ENCODE measurements around the gene UBAP1L. TPM values are rescaled to one million over a fixed set of nuclear protein-coding genes. Genes with fewer than 3 reads are reported as not detected.
"Not testable (repeated sequence)": the region's sequence is repeated elsewhere in the genome, so short reads cannot be mapped to it uniquely, and the experiment has no call there.

UBAP1L gene
- total RNA-seq, 1 donor from 2014 or later = 2.3 TPM

DNA sequence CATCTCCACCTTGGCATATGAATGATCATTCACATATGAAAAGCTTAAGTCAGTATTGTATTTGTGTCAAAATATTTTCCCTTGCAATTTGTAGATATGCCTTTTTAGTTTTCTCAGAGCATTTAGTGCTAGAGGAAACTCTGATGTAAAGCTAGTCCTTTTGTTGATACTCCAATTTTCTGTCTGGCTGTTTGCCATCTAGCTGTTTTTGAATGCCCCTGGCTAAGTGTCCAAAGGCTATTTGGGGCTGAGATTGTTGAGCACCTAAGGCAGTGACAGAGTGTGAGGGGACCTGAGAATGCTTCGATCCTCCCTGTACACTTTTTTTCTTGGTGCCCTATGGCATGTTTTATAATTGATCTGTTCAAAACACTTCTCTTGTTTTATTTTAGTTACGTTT lies 66.8 kb downstream of the UBAP1L start:
- DNase-seq (ENCODE audit: low spot score) = no peak
- Mint-ChIP-seq H3K36me3 (ENCODE audit: low read depth) (no peaks in the 10 kb centered on the region), H3K9me3 (ENCODE audit: low read depth) (no peaks in the 10 kb centered on the region), H3K4me1 (ENCODE audit: low read depth) (peaks cover 14% of the 10 kb centered on the region), H3K27ac (ENCODE audit: unreplicated experiment) (no peak overlapping the region), H3K4me3 (ENCODE audit: unreplicated experiment) (no peak overlapping the region), H3K27me3 (ENCODE audit: low read depth) (peaks cover 2% of the 10 kb centered on the region)
- TF ChIP-seq, protein P1, sequence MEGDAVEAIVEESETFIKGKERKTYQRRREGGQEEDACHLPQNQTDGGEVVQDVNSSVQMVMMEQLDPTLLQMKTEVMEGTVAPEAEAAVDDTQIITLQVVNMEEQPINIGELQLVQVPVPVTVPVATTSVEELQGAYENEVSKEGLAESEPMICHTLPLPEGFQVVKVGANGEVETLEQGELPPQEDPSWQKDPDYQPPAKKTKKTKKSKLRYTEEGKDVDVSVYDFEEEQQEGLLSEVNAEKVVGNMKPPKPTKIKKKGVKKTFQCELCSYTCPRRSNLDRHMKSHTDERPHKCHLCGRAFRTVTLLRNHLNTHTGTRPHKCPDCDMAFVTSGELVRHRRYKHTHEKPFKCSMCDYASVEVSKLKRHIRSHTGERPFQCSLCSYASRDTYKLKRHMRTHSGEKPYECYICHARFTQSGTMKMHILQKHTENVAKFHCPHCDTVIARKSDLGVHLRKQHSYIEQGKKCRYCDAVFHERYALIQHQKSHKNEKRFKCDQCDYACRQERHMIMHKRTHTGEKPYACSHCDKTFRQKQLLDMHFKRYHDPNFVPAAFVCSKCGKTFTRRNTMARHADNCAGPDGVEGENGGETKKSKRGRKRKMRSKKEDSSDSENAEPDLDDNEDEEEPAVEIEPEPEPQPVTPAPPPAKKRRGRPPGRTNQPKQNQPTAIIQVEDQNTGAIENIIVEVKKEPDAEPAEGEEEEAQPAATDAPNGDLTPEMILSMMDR (IDR thresholded peaks at IDR 0.05) = no peak

DNA sequence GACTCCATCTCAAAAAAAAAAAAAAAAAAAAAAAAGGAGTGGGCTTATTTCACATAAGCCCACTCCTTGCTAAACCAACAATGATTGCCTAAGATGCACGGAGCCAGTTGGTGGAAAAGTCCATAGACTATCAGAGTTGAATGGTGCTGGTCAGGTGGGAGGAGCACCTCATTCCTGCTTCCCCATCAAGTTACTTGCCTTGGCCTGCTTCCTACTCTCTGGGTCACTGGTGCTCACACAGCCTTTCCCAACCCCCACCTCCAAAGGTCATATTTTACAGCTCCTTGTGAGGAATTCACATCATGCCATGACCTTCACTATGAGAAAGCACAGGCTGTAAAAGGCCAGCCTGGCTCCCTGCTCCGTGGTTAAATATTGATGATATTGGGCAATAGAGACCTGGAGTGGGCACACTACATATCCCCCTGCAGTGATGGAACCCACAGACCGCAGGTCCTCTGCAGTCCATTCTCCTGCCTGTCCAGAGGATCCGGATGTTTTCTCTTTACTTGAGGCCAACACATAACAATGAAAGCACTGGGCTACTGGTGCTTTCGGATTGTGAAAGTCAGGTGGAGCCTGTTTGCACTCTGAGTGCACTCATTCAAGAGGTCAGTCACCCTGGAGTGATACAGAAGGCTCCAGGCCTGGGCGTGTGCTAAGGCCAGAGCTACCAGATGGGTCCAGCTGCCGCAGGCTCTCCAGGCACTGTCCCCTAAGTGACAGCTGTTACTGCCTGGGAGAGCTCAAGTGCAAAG lies 70.1 kb downstream of the UBAP1L start, which contains the start of gene SLC51B:
Gene SLC51B, plus strand, starts transcription at position 664 of the 758 bp plus-strand sequence. CDS start 4,618 bp downstream, outside the sequence.
- H3K36me3 Mint-ChIP-seq (ENCODE audit: low read depth) = no peaks in the 10 kb centered on the region
- no peak for DNase-seq (ENCODE audit: low spot score)
- TF ChIP-seq, protein P1 (IDR thresholded peaks at IDR 0.05) = no peak
- no peak within 1 kb of the TSS for H3K4me3 Mint-ChIP-seq (ENCODE audit: unreplicated experiment)
- H3K4me1 Mint-ChIP-seq (ENCODE audit: low read depth) = peaks cover 9% of the 10 kb centered on the region
- no peaks in the 10 kb centered on the region for H3K9me3 Mint-ChIP-seq (ENCODE audit: low read depth)
- no peak within 1 kb of the TSS for H3K27ac Mint-ChIP-seq (ENCODE audit: unreplicated experiment)
- H3K27me3 Mint-ChIP-seq (ENCODE audit: low read depth) = no peaks in the 10 kb centered on the region

DNA sequence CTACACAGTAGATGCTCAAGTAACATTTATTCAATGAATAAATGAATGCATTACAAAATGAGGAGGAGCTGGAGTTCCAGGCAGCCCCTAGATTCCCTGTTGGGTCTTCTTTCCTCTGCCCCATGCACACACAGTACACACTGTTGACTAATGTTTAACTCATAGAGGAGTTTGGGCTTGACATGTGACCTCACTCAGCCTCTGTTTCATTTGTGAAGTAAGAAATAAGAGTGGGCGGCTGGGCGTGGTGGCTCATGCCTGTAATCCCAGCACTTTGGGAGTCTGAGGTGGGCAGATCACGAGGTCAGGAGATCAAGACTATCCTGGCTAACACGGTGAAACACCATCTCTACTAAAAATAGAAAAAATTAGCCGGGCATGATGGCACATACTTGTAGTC lies 70.8 kb downstream of the UBAP1L start:
- DNase-seq (ENCODE audit: low spot score); H3K36me3 Mint-ChIP-seq (ENCODE audit: low read depth); H3K9me3 Mint-ChIP-seq (ENCODE audit: low read depth); H3K4me1 Mint-ChIP-seq (ENCODE audit: low read depth); H3K27me3 Mint-ChIP-seq (ENCODE audit: low read depth); H3K4me3 Mint-ChIP-seq (ENCODE audit: unreplicated experiment); H3K27ac Mint-ChIP-seq (ENCODE audit: unreplicated experiment): not testable (repeated sequence)

DNA sequence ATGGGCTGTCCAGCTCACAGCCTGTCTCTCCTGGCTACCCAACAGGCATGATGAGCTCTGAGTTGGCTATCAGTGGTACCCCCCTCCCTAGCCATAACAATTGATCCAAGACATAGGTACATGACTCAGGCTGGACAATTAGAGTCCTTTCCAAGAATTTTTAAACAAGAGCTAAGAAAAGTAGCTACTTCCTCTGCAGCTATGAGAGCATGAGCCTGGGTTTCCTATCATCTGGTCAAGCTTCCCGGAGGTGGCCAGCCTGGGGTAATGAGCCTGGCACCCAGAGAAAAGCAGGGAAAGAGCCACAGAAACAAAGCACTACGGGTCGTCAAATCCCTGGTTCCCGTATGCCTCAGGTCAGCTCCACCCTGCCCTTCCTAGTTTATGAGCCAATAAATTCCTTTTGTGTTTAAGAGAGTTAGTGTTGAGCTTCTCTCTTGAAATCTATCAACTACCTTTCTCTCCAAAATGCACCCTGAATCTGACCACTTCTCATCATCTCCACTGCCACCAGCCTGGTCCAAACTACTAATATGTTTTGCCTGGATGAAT lies 72.1 kb downstream of the UBAP1L start:
- TF ChIP-seq, protein P1 (IDR thresholded peaks at IDR 0.05) = no peak
- no peak overlapping the region for H3K27ac Mint-ChIP-seq (ENCODE audit: unreplicated experiment)
- H3K36me3 Mint-ChIP-seq (ENCODE audit: low read depth) = no peaks in the 10 kb centered on the region
- no peaks in the 10 kb centered on the region for H3K4me1 Mint-ChIP-seq (ENCODE audit: low read depth)
- no peaks in the 10 kb centered on the region for H3K9me3 Mint-ChIP-seq (ENCODE audit: low read depth)
- no peak for DNase-seq (ENCODE audit: low spot score)
- H3K27me3 Mint-ChIP-seq (ENCODE audit: low read depth) = no peaks in the 10 kb centered on the region
- H3K4me3 Mint-ChIP-seq (ENCODE audit: unreplicated experiment) = no peak overlapping the region

Other genes starting within 250 kb of the UBAP1L start
- gene ANKDD1A, start 203.3 kb downstream of the UBAP1L start, total RNA-seq = 3.4 to 4.3 TPM (median 3.8 TPM) in 3 replicates
- gene SPG21, start 125.3 kb downstream of the UBAP1L start, total RNA-seq = 76.1 to 84.9 TPM (median 80.5 TPM) in 3 replicates
- 10.7 to 13.4 TPM (median 13.3 TPM) in 3 replicates for gene MTFMT, start 85.6 kb downstream of the UBAP1L start, total RNA-seq
- not detected in 3 replicates for gene SLC51B, start 69.8 kb downstream of the UBAP1L start, total RNA-seq
- 1.7 to 13.1 TPM (median 12.7 TPM) in 3 replicates for gene RASL12, start 47.2 kb downstream of the UBAP1L start, total RNA-seq
- gene KBTBD13, start 38.5 kb downstream of the UBAP1L start, total RNA-seq = not detected in 3 replicates
- gene PDCD7, start 18.6 kb upstream of the UBAP1L start, total RNA-seq = 14.7 to 24.5 TPM (median 15.1 TPM) in 3 replicates
- 40.7 to 41.9 TPM (median 41.4 TPM) in 3 replicates for gene CLPX, start 70.1 kb upstream of the UBAP1L start, total RNA-seq
- 0.17 to 0.22 TPM (median 0.21 TPM) in 3 replicates for gene CILP, start 96.3 kb upstream of the UBAP1L start, total RNA-seq
- gene PARP16, start 171.7 kb upstream of the UBAP1L start, total RNA-seq = 7.1 to 8.7 TPM (median 8.2 TPM) in 3 replicates
- gene RNU5A-1, start 180.9 kb upstream of the UBAP1L start, total RNA-seq = not detected in 3 replicates
- 11.4 TPM in 1 of 3 replicates, not detected in the others for gene RNU5B-1, start 189.5 kb upstream of the UBAP1L start, total RNA-seq

Data from chondrocyte (in vitro differentiated cells).